Measurements from ENCODE around the gene ANKMY1. TPM values are rescaled to one million over a fixed set of nuclear protein-coding genes. Genes with fewer than 3 reads are reported as not detected.

The ANKMY1 gene
- polyA plus RNA-seq, 1 experiment: 6.8 TPM

- Histone ChIP-seq H3K36me3 (ENCODE audit: control insufficient read depth, insufficient read depth, low read length) (peaks cover 9% of the 10 kb centered on the region), H3K4me3 (ENCODE audit: low read depth, low read length) (peak overlapping the region; percentile 70), H3K27me3 (ENCODE audit: control insufficient read depth, insufficient read depth, low read length) (no peaks in the 10 kb centered on the region)
- CTCF ChIA-PET: interaction anchor here (0.8 to 3.8 kb wide), 3 partner anchors 202 to 208 kb away, joined by 4 to 39 read pairs (median 23); no protein-coding TSS in a partner anchor
- POLR2A ChIA-PET: no interaction called here
- TF ChIP-seq CTCF (IDR thresholded peaks at IDR 0.05; ENCODE audit: insufficient read depth, low read depth, low read length): no peak
- no peak for DNase-seq (ENCODE audit: low read depth)
Observed at GRCh38 chr2:240437551-240437860, 120.3 kb downstream of the ANKMY1 start.

- TF ChIP-seq CTCF (IDR thresholded peaks at IDR 0.05; ENCODE audit: insufficient read depth, low read depth, low read length): peak; percentile 20; the same call in 1 of the 2 replicates
- H3K36me3 ChIP-seq (ENCODE audit: control insufficient read depth, insufficient read depth, low read length): peaks cover 8% of the 10 kb centered on the region
- H3K27me3 ChIP-seq (ENCODE audit: control insufficient read depth, insufficient read depth, low read length): no peaks in the 10 kb centered on the region
- no peak for DNase-seq (ENCODE audit: low read depth)
- ChIA-PET POLR2A (interaction anchor here (0.6 kb wide), 1 partner anchor 67 kb away, joined by 12 read pairs; no protein-coding TSS in a partner anchor), CTCF (interaction anchor here (0.8 to 3.4 kb wide), 10 partner anchors 10 to 287 kb away, joined by 3 to 50 read pairs (median 4); no protein-coding TSS in a partner anchor)
- H3K4me3 ChIP-seq (ENCODE audit: low read depth, low read length): peak overlapping the region; percentile 70
Observed at GRCh38 chr2:240436683-240437550, 120.9 kb downstream of the ANKMY1 start.

- ChIA-PET POLR2A (interaction anchor here (0.6 kb wide), 1 partner anchor 66 kb away, joined by 12 read pairs; no protein-coding TSS in a partner anchor), CTCF (interaction anchor here (0.8 to 3.4 kb wide), 10 partner anchors 9 to 286 kb away, joined by 3 to 50 read pairs (median 4); no protein-coding TSS in a partner anchor)
- peak overlapping the region; percentile 70 for H3K4me3 ChIP-seq (ENCODE audit: low read depth, low read length)
- H3K36me3 ChIP-seq (ENCODE audit: control insufficient read depth, insufficient read depth, low read length): peaks cover 7% of the 10 kb centered on the region
- H3K27me3 ChIP-seq (ENCODE audit: control insufficient read depth, insufficient read depth, low read length): no peaks in the 10 kb centered on the region
- TF ChIP-seq CTCF (IDR thresholded peaks at IDR 0.05; ENCODE audit: insufficient read depth, low read depth, low read length): no peak
- no peak for DNase-seq (ENCODE audit: low read depth)
Observed at GRCh38 chr2:240435948-240436682, 121.7 kb downstream of the ANKMY1 start.

- Histone ChIP-seq H3K36me3 (ENCODE audit: control insufficient read depth, insufficient read depth, low read length) (peaks cover 3% of the 10 kb centered on the region), H3K4me3 (ENCODE audit: low read depth, low read length) (peak within 1 kb of the TSS; percentile 70), H3K27me3 (ENCODE audit: control insufficient read depth, insufficient read depth, low read length) (no peaks in the 10 kb centered on the region)
- no peak for TF ChIP-seq CTCF (IDR thresholded peaks at IDR 0.05; ENCODE audit: insufficient read depth, low read depth, low read length)
- CTCF ChIA-PET: interaction anchor here (0.8 to 3.4 kb wide), 7 partner anchors 9 to 208 kb away, joined by 3 to 50 read pairs (median 5); no protein-coding TSS in a partner anchor
- POLR2A ChIA-PET: no interaction called here
- no peak for DNase-seq (ENCODE audit: low read depth)
Observed at GRCh38 chr2:240435457-240435947, 122.3 kb downstream of the ANKMY1 start, which contains the start of gene GPC1. TSS of gene GPC1 (plus strand) at chr2:240435663. CDS start at chr2:240435919, 256 bp downstream.

Measured in BJ (cell line).